Subcutaneous adipose tissue (tissue), 4 donors: Measurements from ENCODE around the gene GPN1. TPM values are rescaled to one million over a fixed set of nuclear protein-coding genes. Genes with fewer than 3 reads are reported as not detected.

Experiments used
- CTCF ChIP-seq: fragments of 450-650 bp; IDR thresholded peaks from one replicate; pipeline ENCODE4 v1.5.1; 2016; ENCODE audit warnings: low read depth, mild to moderate bottlenecking, control low read depth, antibody characterized with exemption, moderate library complexity
- total RNA-seq, 4 donors: library from RNA; depleted of rRNA; stranded (reverse); fragments of >200 nt; gene quantifications; one replicate each; pipeline ENCODE4 v1.1.0, GENCODE V29; 2016

The GPN1 gene
- total RNA-seq = 10 to 100 TPM; 19.6 to 32.3 (median 27.6) TPM

- TF ChIP-seq CTCF = no peak
Measured at GRCh38 chr2:27628767-27629709, at the start of gene GPN1, which contains the start of gene CCDC121. Gene GPN1 (plus strand): TSS chr2:27629050. CDS start chr2:27629059, 9 bp downstream. Gene CCDC121 (minus strand): TSS chr2:27629012. CDS start chr2:27627799, 1,213 bp downstream.

GRCh38 chr2:27581417-27582128 is 47.3 kb upstream of the GPN1 start:
- no peak for TF ChIP-seq CTCF

- TF ChIP-seq CTCF = no peak
Measured at GRCh38 chr2:27582129-27582694, 46.6 kb upstream of the GPN1 start.

GRCh38 chr2:27582695-27583389 is 46.0 kb upstream of the GPN1 start, which contains the start of gene ZNF512:
Gene ZNF512 (plus strand): TSS chr2:27583042. CDS start chr2:27583113, 71 bp downstream.
- TF ChIP-seq CTCF = no peak

GRCh38 chr2:27583390-27583915 is 45.4 kb upstream of the GPN1 start:
- no peak for TF ChIP-seq CTCF

GRCh38 chr2:27584597-27584996 is 44.3 kb upstream of the GPN1 start:
- no peak for TF ChIP-seq CTCF
